Measurements from ENCODE around the gene BORCS6. TPM values are rescaled to one million over a fixed set of nuclear protein-coding genes. Genes with fewer than 3 reads are reported as not detected.

Gene BORCS6
- total and polyA plus RNA-seq, 9 of the 15 experiments (the other 6 are each of a cell fraction or from before 2014, with no cell fraction given) = 0.01 to 7.4 (median 2.3) TPM

- no peak for TF ChIP-seq ZNF124 (CRISPR knock-in tag; IDR thresholded peaks at IDR 0.05)
- TF ChIP-seq L3MBTL2 (IDR thresholded peaks at IDR 0.05) = no peak; the same call in 1 of the 2 replicates
- TF ChIP-seq MCM2 (IDR thresholded peaks at IDR 0.05; ENCODE audit: low read depth) = no peak
- TF ChIP-seq ZBTB40 (IDR thresholded peaks at IDR 0.05) = peak; percentile 87
- TF ChIP-seq ZBTB40 (CRISPR knock-in tag; IDR thresholded peaks at IDR 0.05) = no peak
- TF ChIP-seq FOXK1 (CRISPR knock-in tag; IDR thresholded peaks at IDR 0.05; ENCODE audit: borderline replicate concordance) = no peak
- no peak for TF ChIP-seq ZNF174 (CRISPR knock-in tag; IDR thresholded peaks at IDR 0.05)
- TF ChIP-seq ZNF146 (CRISPR knock-in tag; IDR thresholded peaks at IDR 0.05; ENCODE audit: unreplicated experiment) = no peak
- no peak for TF ChIP-seq BMI1 (IDR thresholded peaks at IDR 0.05; ENCODE audit: low read length)
- TF ChIP-seq FOXA3 (CRISPR knock-in tag; conservative IDR thresholded peaks at IDR 0.05 in 1 of 2, IDR thresholded peaks at IDR 0.05 in 1 of 2) = no peak; a peak in 1 of 4 replicates
- no peak for TF ChIP-seq FOXM1 (IDR thresholded peaks at IDR 0.05; ENCODE audit: low read depth)
- TF ChIP-seq FOXM1 (CRISPR knock-in tag; IDR thresholded peaks at IDR 0.05; ENCODE audit: low read depth) = no peak
- no peak for TF ChIP-seq MEF2A (IDR thresholded peaks at IDR 0.05; ENCODE audit: control insufficient read depth, low read depth, low read length)
- no peak for TF ChIP-seq CBFA2T3 (IDR thresholded peaks at IDR 0.05)
- no peak for TF ChIP-seq ZHX1 (conservative IDR thresholded peaks at IDR 0.05; ENCODE audit: low read length)
- peak; percentile 54; the same call in 1 of the 2 replicates for TF ChIP-seq HMBOX1 (IDR thresholded peaks at IDR 0.05)
- peak; percentile 96 for TF ChIP-seq TBP (optimal IDR thresholded peaks at IDR 0.05; ENCODE audit: low read depth, low read length)
Measured at GRCh38 chr17:8226536-8227237, 36.7 kb upstream of the BORCS6 start (continued).
